GM12864 (cell line): Measurements from ENCODE around the gene NABP1.
"Not testable (repeated sequence)": the region's sequence is repeated elsewhere in the genome, so short reads cannot be mapped to it uniquely, and the experiment has no call there.

Source experiments
- DNase-seq: peaks from one replicate; pipeline ENCODE4 v3.0.0-alpha.2; 2011; ENCODE audit warnings: low read depth
- H3K4me3 ChIP-seq: 2 replicates; pipeline ENCODE4 v1.5.1; 2011; ENCODE audit warnings: mild to moderate bottlenecking, low read depth, low read length, control low read depth
- TF ChIP-seq, protein P1 (sequence below): IDR thresholded peaks from 2 replicates; pipeline ENCODE4 v1.5.1; 2011; ENCODE audit warnings: low read depth, mild to moderate bottlenecking, moderate library complexity, low read length, control low read depth, inconsistent platforms; ENCODE audit errors: missing control alignments

Gene NABP1

DNA sequence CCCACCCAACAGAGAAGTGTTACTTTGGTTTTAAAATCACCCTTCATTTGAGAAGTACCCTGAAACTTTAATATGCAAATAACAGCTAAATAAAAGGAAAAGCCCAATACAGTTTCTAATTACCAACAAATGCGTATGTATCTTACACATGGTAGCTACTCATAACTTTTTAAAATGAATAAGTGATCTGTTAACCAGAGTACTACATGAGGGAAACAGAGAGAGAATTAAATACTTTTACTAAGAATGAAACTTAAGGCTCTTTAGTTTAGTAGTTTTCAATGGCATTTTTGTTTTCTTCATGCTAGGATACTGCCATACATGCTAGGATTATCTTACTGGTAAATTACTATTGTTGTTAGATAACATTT lies 39.1 kb upstream of the NABP1 start:
- H3K4me3 ChIP-seq = no peak overlapping the region
- TF ChIP-seq, protein P1, sequence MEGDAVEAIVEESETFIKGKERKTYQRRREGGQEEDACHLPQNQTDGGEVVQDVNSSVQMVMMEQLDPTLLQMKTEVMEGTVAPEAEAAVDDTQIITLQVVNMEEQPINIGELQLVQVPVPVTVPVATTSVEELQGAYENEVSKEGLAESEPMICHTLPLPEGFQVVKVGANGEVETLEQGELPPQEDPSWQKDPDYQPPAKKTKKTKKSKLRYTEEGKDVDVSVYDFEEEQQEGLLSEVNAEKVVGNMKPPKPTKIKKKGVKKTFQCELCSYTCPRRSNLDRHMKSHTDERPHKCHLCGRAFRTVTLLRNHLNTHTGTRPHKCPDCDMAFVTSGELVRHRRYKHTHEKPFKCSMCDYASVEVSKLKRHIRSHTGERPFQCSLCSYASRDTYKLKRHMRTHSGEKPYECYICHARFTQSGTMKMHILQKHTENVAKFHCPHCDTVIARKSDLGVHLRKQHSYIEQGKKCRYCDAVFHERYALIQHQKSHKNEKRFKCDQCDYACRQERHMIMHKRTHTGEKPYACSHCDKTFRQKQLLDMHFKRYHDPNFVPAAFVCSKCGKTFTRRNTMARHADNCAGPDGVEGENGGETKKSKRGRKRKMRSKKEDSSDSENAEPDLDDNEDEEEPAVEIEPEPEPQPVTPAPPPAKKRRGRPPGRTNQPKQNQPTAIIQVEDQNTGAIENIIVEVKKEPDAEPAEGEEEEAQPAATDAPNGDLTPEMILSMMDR = no peak
- no peak for DNase-seq

DNA sequence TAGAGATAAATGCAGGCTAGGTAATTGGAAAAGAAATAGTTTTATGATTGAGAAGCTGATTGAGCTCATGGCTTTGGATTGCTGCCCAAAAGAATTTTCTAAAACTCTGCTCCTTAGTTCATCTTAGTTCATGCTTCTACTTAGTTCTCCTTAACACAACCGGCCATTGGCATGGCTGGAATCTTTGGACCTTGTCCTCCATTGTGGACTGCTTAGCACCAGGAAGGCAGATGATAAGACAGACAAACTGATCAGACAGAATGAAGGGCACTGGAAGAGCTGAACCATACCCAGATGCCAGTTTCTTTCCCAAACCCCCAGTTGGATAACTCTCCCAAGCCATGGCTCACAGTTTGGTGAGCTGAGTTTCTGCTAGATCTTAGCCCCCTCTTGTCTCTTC lies 36.3 kb upstream of the NABP1 start:
- H3K4me3 ChIP-seq = no peak overlapping the region
- DNase-seq = no peak
- TF ChIP-seq, protein P1 = no peak

DNA sequence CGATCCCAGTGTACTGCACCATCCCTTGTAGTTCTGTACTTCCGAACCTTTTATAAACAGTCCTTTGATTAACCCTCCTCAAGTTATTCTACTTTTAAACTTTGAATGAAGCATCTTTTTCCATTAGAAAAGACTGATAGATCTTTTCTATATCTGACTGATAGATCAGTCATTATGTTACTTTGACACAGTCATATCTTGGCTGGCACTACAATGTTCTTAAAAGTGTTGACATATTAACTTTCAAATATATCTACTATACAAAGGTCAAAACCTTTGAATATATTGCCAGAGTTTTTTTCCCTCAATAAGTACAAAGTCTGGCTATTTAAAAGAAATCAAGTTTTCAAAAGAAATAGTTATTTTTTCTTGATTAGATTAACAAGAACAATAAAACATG lies 35.4 kb upstream of the NABP1 start:
- no peak overlapping the region for H3K4me3 ChIP-seq
- no peak for DNase-seq
- TF ChIP-seq, protein P1 = no peak

DNA sequence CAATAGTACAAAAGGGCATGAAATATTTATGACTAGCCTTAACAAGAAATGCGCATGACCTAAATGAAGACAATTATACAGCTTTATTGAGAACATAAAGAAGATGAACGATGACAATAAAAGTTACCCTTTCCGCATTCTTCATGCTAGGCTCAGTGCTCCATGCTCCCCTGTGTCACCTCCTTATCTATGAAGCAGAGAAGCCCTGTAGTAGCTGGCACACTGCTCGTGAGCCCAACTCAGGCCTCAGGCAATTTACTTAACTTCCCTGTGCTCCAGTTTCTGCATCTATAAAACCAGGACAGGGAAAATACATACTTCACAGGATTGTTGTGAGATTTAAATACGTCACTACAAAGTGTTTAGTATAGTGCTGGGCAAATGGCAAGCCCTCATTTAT lies 34.5 kb upstream of the NABP1 start:
- no peak overlapping the region for H3K4me3 ChIP-seq
- TF ChIP-seq, protein P1 = no peak
- DNase-seq = no peak

DNA sequence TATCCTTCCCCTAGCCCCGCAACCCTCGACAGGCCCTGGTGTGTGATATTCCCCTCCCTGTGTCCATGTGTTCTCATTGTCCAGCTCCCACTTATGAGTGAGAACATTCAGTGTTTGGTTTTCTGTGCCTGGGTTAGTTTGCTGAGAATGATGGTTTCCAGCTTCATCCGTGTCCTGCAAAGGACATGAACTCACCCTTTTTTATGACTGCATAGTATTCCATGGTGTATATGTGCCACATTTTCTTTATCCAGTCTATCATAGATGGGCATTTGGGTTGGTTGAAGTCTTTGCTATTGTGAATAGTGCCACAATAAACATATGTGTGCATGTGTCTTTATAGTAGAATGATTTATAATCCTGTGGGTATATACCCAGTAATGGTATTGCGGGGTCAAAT lies 33.3 kb upstream of the NABP1 start:
- not testable (repeated sequence) for DNase-seq, H3K4me3 ChIP-seq

DNA sequence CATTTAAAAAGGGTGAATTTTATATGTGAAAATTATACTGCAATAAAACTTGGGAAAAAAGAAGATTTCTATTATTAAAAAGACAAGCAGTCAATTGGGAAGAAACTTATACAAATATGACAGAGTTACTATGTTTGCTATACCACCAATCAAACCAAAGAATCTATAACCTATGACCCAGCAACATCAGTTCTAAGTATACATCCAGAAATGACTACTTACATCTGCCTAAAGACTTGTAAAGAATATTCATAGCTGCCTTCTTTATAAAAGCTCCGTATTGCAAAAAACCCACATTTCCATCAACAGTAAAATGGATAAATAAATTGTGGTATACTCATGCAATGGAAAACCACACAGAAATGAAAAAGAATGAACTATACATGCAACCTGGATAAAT lies 32.9 kb upstream of the NABP1 start:
- TF ChIP-seq, protein P1 = no peak
- no peak for DNase-seq

DNA sequence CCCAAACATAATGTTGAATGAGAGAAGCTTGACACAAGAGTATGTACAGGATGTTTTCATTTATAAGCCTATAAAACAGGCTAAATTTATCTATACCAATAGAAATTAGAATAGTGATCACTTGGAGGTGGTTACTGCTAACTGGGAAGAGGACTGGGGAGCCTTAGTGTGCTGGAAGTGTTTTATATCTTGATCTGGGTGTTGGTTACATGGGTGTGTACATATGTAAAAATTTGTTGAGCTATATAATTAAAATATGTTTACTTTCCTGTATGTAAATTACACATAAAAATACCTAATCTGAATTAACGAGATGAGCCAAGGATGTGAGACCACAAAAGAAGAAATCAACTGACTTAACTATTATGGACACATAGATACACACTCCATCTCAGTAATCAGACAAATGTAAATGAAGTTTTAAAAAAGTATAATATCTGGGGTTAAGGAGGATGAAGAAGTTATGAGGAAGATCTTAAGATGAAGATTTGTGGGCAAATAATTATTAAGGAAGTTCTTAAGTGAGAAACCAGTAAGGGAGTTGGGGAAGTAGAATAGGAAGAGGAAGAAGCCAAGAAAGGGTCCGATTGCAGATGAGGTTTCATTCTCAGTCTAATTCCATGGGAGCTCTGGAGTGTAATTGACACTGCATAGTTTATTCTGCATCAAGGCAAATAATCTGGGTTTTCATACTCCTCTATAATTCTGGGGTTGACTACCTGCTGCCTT lies 32.3 kb upstream of the NABP1 start:
- no peak for DNase-seq
- H3K4me3 ChIP-seq = no peak overlapping the region
- TF ChIP-seq, protein P1 = no peak

More for the DNA sequence above, 32.9 kb upstream of the NABP1 start:
- H3K4me3 ChIP-seq = no peak overlapping the region
